NCI-H2107 treated with DMSO at 0.1 percent for 48 hours (cell line): ENCODE results near the gene FGF21.
"Not testable (repeated sequence)": the region's sequence is repeated elsewhere in the genome, so short reads cannot be mapped to it uniquely, and the experiment has no call there.

Experiments used
- DNase-seq: peaks from one replicate; lab custom pipeline; 2025; ENCODE audit not compliant: unreplicated experiment; lab: John Stamatoyannopoulos, UW

FGF21 gene

DNA sequence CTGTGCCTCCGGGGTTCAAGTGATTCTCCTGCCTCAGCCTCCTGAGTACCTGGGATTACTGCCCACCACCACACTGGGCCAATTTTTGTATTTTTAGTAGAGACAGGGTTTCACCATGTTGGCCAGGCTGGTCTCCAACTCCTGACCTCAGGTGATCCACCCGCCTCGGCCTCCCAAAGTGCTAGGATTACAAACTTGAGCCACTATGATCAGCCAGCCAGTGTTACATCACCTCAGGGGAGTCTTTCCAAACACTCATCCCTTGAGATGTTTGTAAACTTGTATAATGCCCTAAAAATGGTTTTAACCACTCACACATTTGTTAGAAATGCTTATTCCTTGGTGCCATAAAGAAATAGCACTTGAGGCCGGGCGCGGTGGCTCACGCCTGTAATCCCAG is 31.1 kb downstream of the FGF21 start:
- not testable (repeated sequence) for DNase-seq

DNA sequence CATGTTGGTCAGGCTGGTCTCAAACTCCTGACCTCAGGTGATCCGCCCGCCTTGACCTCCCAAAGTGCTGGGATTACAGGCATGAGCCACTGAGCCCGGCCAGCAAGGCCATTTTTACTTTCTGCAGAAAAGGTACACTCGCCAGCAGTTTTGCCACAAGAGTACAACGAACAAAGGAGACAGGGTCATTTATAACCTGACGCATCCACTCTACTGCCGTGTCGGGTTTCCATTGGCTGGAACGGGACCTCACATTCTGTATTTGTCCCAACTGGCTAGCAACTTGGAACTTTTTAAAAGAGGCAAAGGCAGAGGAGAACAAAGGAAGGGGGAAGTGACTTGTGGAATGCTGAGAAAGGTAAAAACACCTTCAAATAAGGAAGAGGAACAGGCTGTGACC is 32.0 kb downstream of the FGF21 start:
- not testable (repeated sequence) for DNase-seq

DNA sequence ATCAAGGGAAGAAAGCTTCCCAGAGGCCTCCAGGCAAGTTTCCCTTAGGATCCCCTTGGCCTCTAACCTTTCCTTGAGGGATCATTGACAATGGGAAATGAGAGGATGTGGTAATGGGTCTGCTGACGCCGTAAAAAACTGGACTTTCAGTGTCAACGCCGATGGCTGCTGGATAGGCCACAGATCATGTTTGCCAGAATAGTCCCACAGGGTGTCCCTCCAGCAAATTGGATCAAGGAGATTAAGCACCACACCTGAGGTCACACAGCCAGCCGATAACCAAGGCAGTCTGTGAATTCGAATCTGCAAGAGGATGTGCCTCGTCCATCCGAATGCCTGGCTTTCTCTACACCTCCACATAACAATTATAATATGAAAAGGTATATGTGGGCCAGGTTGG is 37.9 kb downstream of the FGF21 start:
- no peak for DNase-seq

DNA sequence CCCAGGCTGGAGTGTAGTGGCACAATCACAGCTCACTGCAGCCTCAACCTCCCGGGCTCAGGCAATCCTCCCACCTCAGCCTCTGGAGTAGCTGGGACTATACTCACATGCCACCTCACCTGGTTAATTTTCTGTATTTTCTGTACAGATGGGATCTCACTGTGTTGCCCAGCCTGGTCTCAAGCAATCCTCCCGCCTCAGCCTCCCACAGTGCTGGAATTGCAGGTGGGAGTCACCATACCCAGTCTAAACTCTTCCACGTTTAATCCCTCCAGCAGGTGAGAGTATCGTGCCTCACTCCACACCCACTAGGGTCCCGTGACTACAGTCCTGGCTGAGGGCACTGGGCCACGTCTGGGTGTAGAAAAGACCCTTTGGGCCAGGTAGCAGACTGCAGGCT is 39.0 kb downstream of the FGF21 start:
- DNase-seq, result no peak

DNA sequence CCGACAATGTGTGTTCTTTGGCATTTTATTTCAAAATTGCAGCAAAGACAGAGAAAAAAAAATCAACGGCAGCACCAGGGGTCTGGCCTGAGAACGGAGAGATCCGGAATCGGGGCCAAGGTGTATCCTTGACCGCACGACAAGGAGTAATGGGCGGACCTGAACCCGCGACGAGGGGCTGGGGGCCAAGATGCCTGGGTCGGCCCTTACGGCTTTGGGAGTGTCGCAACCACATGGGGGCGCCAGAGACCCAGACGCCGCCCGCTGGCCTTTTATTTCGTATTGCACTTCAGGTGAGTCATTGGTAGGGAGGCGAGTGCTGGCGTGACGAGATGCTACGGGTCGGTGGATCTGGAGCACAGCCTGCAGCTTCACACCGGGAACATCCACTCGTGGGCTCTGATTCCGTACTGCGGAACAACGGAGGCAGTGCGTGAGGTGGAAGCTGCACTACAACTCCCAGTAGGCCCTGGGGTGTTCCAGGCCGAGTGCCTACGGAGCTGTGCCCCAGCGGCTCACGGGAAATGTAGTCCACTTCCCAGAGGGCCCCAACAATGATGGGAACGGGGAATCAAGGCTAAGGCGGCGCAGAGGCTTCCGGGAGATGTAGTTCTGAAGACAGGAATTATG is 39.8 kb downstream of the FGF21 start:
- DNase-seq, result peak; percentile 62

DNA sequence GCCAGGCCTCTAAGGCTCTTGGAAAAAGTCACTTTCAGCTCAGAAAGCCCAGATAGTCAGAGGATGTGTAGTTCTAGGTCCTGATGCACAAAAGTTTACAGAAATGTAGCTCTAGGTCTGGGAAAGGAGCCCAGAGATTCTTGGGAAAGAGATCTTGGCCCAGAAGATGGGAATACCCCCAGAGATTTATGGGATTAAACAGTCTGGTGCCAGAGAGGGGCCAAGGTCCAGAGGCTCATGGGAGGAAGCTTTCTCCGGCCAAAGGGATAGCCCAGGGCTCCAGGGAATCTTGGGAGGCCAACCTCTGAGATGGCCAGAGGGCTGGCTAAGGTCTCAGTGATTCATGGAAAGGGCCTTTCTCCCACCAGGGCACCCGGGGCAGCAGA is 40.4 kb downstream of the FGF21 start:
- DNase-seq, result no peak

DNA sequence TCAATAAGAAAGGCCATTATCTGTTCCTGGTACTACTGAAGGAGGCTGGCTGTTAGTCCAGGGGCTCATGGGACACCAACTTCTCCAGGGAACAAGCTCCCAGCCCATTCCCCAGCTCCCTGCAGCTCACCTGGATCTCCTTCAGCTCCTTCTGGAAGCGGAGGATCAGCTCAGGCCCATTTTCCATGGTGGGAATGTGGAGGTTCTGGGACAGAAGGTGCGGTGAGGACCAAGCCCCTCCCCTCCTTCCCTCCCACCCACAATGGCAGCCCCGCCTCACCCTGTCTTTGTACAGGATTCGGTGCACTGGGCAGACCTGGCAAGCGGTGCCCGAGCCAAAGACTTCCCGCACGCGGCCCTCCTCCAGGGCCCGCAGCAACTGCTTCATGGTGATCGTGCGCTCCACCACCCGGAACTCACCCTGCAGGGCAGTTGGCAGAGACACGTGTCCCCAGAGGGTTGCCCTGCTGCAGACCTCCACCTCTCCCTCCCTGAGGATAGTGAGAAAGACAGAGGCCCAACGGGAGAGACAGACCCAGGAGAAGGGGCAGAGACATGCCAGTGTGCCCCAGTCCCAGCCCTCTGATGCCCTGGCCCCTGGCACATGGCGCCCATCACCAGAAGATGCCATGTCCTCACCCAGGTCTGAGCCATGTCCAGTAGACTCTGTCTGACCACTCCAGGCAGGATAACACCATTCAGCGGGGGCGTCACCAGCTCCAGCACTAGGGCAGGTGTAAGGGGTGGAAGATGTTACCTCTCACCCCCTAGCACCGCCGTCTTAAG is 41.2 kb downstream of the FGF21 start:
- DNase-seq, result no peak

DNA sequence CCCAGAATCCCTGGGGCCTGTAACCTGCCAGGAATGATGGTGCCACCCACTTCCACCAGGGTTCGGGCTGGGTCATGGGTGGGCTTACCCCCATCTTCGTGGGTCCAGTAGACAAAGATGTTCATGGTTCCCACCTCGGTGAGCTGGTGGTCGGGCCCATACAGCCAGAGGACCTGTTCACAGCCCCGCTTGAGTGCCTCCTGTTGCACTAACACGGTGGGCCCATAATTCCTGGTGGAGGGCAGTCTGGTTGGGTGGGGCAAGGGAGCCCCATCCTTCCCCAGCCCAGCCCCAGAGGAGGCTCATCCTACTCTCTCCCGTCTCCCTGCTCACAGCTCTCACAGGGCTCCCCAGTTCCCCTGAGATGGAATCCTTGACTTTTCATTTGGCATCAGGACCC is 41.8 kb downstream of the FGF21 start:
- DNase-seq, result no peak

DNA sequence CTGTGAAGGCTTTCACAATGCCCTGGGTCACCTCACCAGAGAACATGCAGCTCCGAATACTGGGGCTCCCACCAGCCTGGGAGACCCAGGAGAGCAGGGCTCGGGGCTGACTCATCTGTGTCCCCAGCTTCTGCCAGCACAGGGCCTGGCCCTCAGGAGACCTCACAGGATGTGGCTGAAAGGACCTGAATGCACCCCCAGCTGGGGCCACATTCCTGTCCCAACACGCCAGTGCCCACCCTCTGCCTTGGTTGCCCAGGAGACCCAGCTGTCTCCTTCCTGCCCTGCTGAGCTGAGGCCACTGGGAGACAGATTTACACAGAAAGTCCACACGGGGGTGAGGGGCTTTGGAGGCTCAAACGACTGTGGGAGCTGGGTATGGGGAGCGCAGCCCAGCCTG is 43.6 kb downstream of the FGF21 start:
- no peak for DNase-seq

DNA sequence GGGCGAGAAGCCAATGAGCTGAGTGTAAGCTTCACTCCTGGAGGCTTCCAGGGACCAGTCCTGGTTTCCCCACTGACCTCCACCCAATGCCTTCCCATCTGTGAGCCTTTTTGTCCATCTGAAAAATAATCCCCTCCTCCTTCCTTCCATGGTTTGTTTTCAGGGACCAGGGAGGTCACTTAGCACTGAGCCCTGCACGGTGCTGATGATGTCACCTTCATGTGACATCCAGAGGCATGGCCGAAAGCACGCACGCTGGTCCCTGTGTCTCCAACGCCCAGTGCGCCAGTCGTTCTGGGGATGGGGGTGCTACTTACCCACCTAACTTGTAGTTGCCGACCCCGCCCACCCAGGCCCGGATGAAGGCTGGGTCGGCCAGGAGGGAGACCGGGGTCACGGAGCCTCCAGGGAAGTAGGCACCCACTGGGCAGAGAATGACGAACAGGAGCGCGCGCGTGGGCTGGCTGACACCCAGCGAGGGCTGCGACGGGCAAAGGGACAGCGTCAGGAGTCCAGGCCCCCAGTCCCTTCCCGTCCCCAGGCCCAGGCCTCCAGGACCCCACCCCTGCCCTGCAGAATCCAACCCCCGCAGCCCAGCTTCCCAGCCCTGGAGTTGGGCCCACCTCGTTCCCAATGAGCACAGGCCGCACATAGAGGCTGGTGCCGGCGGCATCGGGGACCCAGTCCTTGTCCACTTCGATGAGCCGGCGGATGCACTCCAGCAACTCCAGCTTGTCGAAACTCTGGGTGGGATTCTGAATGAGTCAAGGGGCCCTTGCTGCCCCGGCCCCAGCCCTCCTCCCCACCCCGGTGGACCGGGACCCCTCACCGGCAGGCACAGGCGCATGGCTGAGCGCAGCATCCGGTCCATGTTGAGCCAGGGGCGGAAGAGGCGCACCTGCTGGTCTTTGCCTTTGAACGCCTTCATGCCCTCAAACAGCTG is 44.3 kb downstream of the FGF21 start:
- no peak for DNase-seq

DNA sequence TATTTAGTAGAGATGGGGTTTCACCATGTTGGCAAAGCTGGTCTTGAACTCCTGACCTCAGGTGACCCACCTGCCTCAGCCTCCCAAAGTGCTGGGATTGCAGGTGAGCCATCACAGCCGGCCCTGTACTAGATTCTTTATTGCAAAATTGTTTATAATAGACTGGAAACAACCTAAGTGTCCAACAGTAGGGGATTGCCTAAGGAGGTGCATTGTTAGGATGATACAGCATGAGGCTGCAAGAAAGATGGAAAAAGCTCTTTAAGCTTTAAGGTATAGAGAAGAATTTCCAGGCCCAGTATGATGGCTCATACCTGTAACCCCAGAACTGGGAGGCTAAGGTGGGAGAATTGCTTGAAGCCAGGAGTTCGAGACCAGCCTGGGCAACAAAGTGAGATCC is 47.3 kb downstream of the FGF21 start:
- DNase-seq, result no peak

DNA sequence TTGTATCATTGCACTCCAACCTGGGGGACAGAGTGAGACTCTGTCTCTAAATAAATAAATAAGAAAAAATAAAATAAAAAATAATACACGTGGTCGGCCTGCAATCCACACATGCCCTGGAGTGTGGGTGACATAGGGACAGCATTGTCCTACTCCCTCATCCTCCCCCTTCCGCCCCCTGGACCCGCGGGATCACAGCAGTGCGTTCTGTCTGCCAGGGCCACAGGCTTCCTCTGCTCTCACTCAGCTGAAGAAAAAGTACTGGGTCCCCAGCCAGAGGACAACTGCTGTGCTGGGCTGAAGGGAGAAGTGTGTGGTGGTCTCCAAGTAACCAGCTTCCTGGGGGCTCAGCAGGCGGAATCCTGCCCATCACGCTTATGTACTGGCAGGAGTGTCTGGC is 49.2 kb downstream of the FGF21 start:
- no peak for DNase-seq

DNA sequence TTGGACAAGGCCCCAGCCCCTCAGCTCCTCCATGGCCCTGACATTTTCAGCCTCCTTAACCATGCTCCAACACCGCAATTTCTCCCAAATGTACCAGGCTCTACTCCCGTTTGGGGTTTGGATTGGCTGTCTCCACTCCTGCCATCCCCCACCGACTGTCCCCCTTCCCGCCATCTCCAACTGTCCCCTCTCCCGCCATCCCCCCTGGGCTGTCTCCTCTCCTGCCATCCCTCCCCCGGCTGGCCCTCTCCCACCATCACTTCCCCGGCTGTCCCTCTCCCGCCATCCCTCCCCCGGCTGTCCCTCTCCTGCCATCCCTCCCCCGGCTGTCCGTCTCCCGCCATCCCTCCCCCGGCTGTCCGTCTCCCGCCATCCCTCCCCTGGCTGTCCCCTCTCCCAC is 50.1 kb downstream of the FGF21 start:
- no peak for DNase-seq

DNA sequence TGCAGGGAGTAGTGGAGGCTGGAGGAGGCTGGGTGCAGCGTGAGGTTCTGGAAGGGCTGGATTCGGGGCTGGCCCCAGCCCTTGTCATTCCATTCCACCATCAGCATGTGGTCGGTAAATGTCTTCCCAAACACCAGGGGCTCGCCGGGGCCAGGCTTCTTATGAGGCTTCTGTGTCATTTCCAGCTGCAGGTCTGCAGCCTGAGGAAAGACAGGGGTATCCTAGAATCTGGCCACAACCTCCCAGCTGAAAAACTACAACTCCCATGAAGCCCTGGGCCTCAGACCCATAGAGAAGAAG is 51.1 kb downstream of the FGF21 start:
- no peak for DNase-seq

DNA sequence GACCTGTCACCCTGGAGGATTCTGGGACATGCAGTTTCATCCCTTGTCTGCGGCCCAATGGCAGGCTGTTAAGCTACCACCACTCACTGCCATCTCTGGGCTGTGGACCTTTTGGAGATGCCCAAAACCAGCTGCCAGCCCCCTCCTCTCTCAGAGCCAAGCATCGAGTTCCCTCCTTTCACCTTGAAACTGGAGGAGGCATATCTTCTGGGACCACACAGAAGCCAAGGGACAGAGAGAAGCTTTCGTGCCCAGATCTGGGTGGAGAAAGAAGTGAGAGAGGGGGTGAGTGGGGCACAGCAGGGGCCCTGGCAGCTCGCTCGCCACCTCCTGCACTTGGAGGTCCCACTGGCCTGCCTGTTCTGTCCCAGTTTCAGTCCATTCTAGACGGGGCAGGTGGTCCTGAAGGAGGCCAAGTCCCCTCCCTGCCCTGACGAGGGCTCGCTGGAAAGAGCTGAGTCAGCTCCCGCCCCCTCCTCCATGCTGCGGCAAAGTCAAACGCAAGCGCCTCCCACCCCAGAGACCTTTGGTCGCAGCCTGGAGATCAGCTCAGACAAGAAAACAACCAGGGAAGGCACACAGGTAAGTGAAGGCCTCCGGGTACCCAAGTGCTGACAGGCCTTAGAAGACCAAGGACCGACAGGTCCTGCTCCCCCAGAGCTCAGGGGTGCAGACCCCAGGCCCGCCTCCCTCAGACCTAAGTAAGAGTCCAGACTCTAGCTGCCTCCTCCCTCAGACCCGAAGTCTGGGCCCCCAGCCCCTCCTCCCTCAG is 51.7 kb downstream of the FGF21 start:
- no peak for DNase-seq

DNA sequence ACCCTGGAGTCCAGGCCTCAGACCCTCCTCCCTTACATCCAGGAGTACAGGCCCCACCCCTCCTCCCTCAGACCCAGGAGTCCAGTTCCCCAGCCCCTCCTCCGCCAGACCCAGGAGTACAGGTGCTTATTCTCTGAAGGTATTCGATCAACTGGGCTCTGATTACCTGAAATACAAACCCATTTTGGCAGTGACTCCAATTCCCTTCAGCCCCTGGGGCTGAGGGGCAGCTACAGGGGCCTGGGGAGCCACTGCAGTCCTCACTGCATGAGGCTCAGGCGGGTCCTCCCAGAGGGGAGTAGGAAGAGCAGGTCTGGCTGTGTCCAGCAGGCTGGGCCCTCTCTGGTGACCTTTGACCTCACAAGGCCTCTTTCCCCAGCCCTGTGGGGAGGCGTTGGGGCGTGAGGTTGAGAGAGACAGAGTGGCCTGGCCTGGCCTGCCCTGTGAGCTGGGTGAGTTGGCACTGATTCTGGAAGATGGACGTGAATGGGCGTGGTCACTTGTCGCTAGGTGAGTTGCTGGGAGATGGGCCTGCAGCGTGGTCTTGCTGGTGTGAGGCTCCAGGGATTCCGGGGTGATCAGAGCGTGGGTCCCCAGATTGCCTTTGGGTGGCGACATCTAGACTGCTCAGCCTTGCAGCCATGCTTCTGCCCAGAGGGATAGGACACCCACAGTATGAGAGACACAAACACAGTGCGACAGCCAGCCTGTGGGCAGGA is 52.4 kb downstream of the FGF21 start:
- DNase-seq, result no peak
